NCI-H2171 (cell line): Measurements from ENCODE around the gene AVEN.
"Not testable (repeated sequence)": the region's sequence is repeated elsewhere in the genome, so short reads cannot be mapped to it uniquely, and the experiment has no call there.

Source experiments
- DNase-seq: peaks from one replicate; lab custom pipeline; 2025; lab: John Stamatoyannopoulos, UW

The AVEN gene

GRCh38 chr15:33848011-33848410, 191.0 kb downstream of the AVEN start:
- no peak for DNase-seq

GRCh38 chr15:33846862-33847261, 192.1 kb downstream of the AVEN start:
- no peak for DNase-seq

- DNase-seq, result no peak
These were observed 192.9 kb downstream of the AVEN start for GRCh38 chr15:33846142-33846541.

GRCh38 chr15:33844597-33844996, 194.4 kb downstream of the AVEN start:
- DNase-seq, result no peak

GRCh38 chr15:33844186-33844585, 194.8 kb downstream of the AVEN start:
- DNase-seq, result no peak

- DNase-seq, result no peak
These were observed 198.4 kb downstream of the AVEN start for GRCh38 chr15:33840615-33841014.

- DNase-seq, result no peak
These were observed 199.5 kb downstream of the AVEN start for GRCh38 chr15:33839540-33839939.

GRCh38 chr15:33837294-33837693, 201.7 kb downstream of the AVEN start:
- no peak for DNase-seq

GRCh38 chr15:33834892-33835743, 203.9 kb downstream of the AVEN start:
- DNase-seq, result no peak

- DNase-seq, result no peak
These were observed 207.4 kb downstream of the AVEN start for GRCh38 chr15:33831646-33832045.

- DNase-seq, result no peak
These were observed 208.7 kb downstream of the AVEN start for GRCh38 chr15:33830351-33830750.

GRCh38 chr15:33826201-33826600, 212.8 kb downstream of the AVEN start:
- DNase-seq, result no peak

GRCh38 chr15:33825453-33825852, 213.6 kb downstream of the AVEN start:
- DNase-seq, result no peak

- DNase-seq, result no peak
These were observed 215.9 kb downstream of the AVEN start for GRCh38 chr15:33823119-33823518.

- no peak for DNase-seq
These were observed 216.5 kb downstream of the AVEN start for GRCh38 chr15:33822479-33822878.

- DNase-seq, result not testable (repeated sequence)
These were observed 219.5 kb downstream of the AVEN start for GRCh38 chr15:33819499-33819898.
